K562 (cell line): ENCODE measurements around the gene TUT1. TPM values are rescaled to one million over a fixed set of nuclear protein-coding genes. Genes with fewer than 3 reads are reported as not detected.

Experiments used
- CBFA2T3 ChIP-seq: fragments of 450-650 bp; IDR thresholded peaks from 2 replicates; pipeline ENCODE4 v1.6.1; 2017
- CBX8 ChIP-seq: fragments of 200-600 bp; sonication (generic); IDR thresholded peaks from 2 replicates; pipeline ENCODE4 v1.6.1; 2012; ENCODE audit warnings: borderline replicate concordance, mixed run types, low read depth, mild to moderate bottlenecking, moderate library complexity, mixed read lengths, low read length, control low read depth, inconsistent platforms; ENCODE audit not compliant: poor library complexity, severe bottlenecking; ENCODE audit errors: extremely low read depth
- CHCHD3 ChIP-seq: fragments of 250-450 bp; sonication (Bioruptor Pico); IDR thresholded peaks from 2 replicates; pipeline ENCODE4 v2.1.2; 2022; ENCODE audit warnings: mild to moderate bottlenecking
- EHMT2 ChIP-seq: fragments of 450-650 bp; IDR thresholded peaks from 2 replicates; pipeline ENCODE4 v1.6.1; 2018; ENCODE audit warnings: antibody characterized with exemption
- HDAC8 ChIP-seq: fragments of 450-650 bp; IDR thresholded peaks from 2 replicates; pipeline ENCODE4 v1.6.1; 2016; ENCODE audit warnings: mild to moderate bottlenecking, missing genetic modification characterization, moderate library complexity, missing compliant biosample characterization
- HNRNPLL ChIP-seq: fragments of 200-400 bp; formaldehyde crosslinking; IDR thresholded peaks from 2 replicates; pipeline ENCODE4 v1.6.1; 2017; ENCODE audit warnings: low read length, low read depth, mild to moderate bottlenecking; ENCODE audit not compliant: poor library complexity, severe bottlenecking
- IFI16 ChIP-seq: fragments of 250-450 bp; sonication (Bioruptor Pico); IDR thresholded peaks from 2 replicates; pipeline ENCODE4 v2.1.2; 2022; ENCODE audit warnings: mild to moderate bottlenecking, inconsistent platforms
- KDM1A ChIP-seq, 2 experiments: fragments of 450-650 bp; IDR thresholded peaks; 2 replicates each; pipeline ENCODE4 v1.6.1; 2016; ENCODE audit warnings: mild to moderate bottlenecking in 2 of 2
- MXD1 ChIP-seq: fragments of 250-450 bp; sonication (Bioruptor Pico); IDR thresholded peaks from 2 replicates; pipeline ENCODE4 v1.8.0; 2021; ENCODE audit warnings: borderline replicate concordance, mild to moderate bottlenecking, moderate library complexity; ENCODE audit not compliant: poor library complexity, severe bottlenecking
- NCOA1 ChIP-seq: fragments of 450-650 bp; IDR thresholded peaks from 2 replicates; pipeline ENCODE4 v1.6.1; 2016; ENCODE audit warnings: low read depth
- NCOA2 ChIP-seq, 2 experiments: fragments of 450-650 bp; IDR thresholded peaks; 2 replicates each; pipeline ENCODE4 v1.6.1; 2018; ENCODE audit warnings: mild to moderate bottlenecking in 2 of 2, moderate library complexity in 1 of 2; ENCODE audit not compliant: partially characterized antibody in 2 of 2
- NFIC ChIP-seq: fragments of 450-650 bp; IDR thresholded peaks from 2 replicates; pipeline ENCODE4 v1.6.1; 2017; ENCODE audit warnings: mild to moderate bottlenecking, inconsistent platforms
- PRPF4 ChIP-seq: fragments of 200-400 bp; formaldehyde crosslinking; IDR thresholded peaks from one replicate; pipeline ENCODE4 v1.6.1; 2017; ENCODE audit warnings: low read length, low read depth, mild to moderate bottlenecking; ENCODE audit not compliant: insufficient read depth, poor library complexity, severe bottlenecking
- SP2 ChIP-seq: IDR thresholded peaks from 2 replicates; pipeline ENCODE4 v1.6.1; 2011; ENCODE audit warnings: mild to moderate bottlenecking, low read depth, low read length, moderate library complexity; ENCODE audit not compliant: poor library complexity, severe bottlenecking; ENCODE audit errors: extremely low read depth
- VEZF1 ChIP-seq: fragments of 200-800 bp; sonication (Bioruptor generic); IDR thresholded peaks from 2 replicates; pipeline ENCODE4 v1.6.1; 2017; ENCODE audit warnings: missing genetic modification characterization, missing compliant biosample characterization
- YBX1 ChIP-seq: fragments of 450-650 bp; IDR thresholded peaks from 2 replicates; pipeline ENCODE4 v1.7.1; 2016; ENCODE audit warnings: mild to moderate bottlenecking
- ZNF253 ChIP-seq: fragments of 250-450 bp; sonication (Bioruptor Pico); conservative IDR thresholded peaks from 2 replicates; pipeline ENCODE4 v1.6.1; 2021; ENCODE audit warnings: mild to moderate bottlenecking
- ZNF280A ChIP-seq: fragments of 450-650 bp; IDR thresholded peaks from 2 replicates; pipeline ENCODE4 v1.6.1; 2018; ENCODE audit warnings: mild to moderate bottlenecking, low read depth; ENCODE audit not compliant: partially characterized antibody
- ZNF639 ChIP-seq, 2 experiments: fragments of 200-800 bp in 1 of 2; sonication (Bioruptor generic) in 1 of 2; sonication (generic) in 1 of 2; formaldehyde crosslinking in 1 of 2; IDR thresholded peaks in 1 of 2; conservative IDR thresholded peaks in 1 of 2; 2 replicates each; pipeline versions ENCODE4 v1.5.0 to v1.6.1; 2016 to 2020; ENCODE audit warnings: missing compliant biosample characterization in 1 of 2, missing genetic modification characterization in 1 of 2, missing genetic modification reagents in 1 of 2
- ZNF699 ChIP-seq: fragments of 250-450 bp; sonication (Bioruptor Pico); IDR thresholded peaks from 2 replicates; pipeline ENCODE4 v1.8.0; 2021; ENCODE audit warnings: mild to moderate bottlenecking, moderate library complexity; ENCODE audit not compliant: insufficient replicate concordance
- ZNF766 ChIP-seq: fragments of 200-800 bp; sonication (Bioruptor generic); conservative IDR thresholded peaks from 2 replicates; pipeline ENCODE4 v1.6.1; 2016; ENCODE audit warnings: missing genetic modification characterization, missing compliant biosample characterization
- ZNF785 ChIP-seq: fragments of 250-450 bp; sonication (Bioruptor Pico); IDR thresholded peaks from 2 replicates; pipeline ENCODE4 v1.4.0; 2020; ENCODE audit warnings: mild to moderate bottlenecking
- polyA plus RNA-seq, 8 experiments: library from polyadenylated mRNA; depleted of rRNA in 4 of 8; stranded (reverse) in 5 of 8; unstranded in 3 of 8; fragments of >200 nt; fragmentation: Nextera tagmentation in 2 of 8; fragmentation: Illumina TruSeq in 1 of 8; extraction: Ambion mirVana in 2 of 8; extraction: Trizol in 1 of 8; gene quantifications; 2 replicates each; pipeline versions ENCODE4 v1.2.1 to v1.2.3, GENCODE V29; 2011 to 2014; ENCODE audit warnings: inconsistent platforms in 1 of 8, missing spikeins in 1 of 8
- total RNA-seq, 7 experiments: library from RNA; depleted of rRNA in 6 of 7; stranded (reverse); fragments of >200 nt in 6 of 7; fragmentation: Illumina TruSeq in 2 of 7; extraction: Trizol in 2 of 7; gene quantifications; 2 replicates each; pipeline versions ENCODE4 v1.2.1 to v1.2.3, GENCODE V29; 2011 to 2021; ENCODE audit warnings: low replicate concordance in 1 of 7

TUT1 gene
- total and polyA plus RNA-seq, 9 of the 15 experiments (the other 6 are each of a cell fraction or from before 2014, with no cell fraction given) = 0.66 to 44.3 (median 15.7) TPM

GRCh38 chr11:62573592-62574362 is 17.5 kb downstream of the TUT1 start, which contains the start of gene EEF1G (continued):
- TF ChIP-seq CBX8 (no peak), VEZF1 (peak; percentile 89), NFIC (peak; percentile 34; the same call in 1 of the 2 replicates), IFI16 (CRISPR knock-in tag) (no peak), MXD1 (CRISPR knock-in tag) (peak; percentile 22), KDM1A (IDR thresholded peaks at IDR 0.05) (no peak; a peak in 1 of 4 replicates), ZNF253 (CRISPR knock-in tag) (no peak), PRPF4 (no peak), ZNF785 (CRISPR knock-in tag) (no peak), ZNF766 (CRISPR knock-in tag) (no peak), CBFA2T3 (no peak), ZNF639 (CRISPR knock-in tag; conservative IDR thresholded peaks at IDR 0.05 in 1 of 2, IDR thresholded peaks at IDR 0.05 in 1 of 2) (no peak), ZNF699 (CRISPR knock-in tag) (no peak), HNRNPLL (peak; percentile 94), NCOA2 (IDR thresholded peaks at IDR 0.05; ENCODE audit: partially characterized antibody in 2 of 2) (no peak), NCOA1 (peak; percentile 22; the same call in 1 of the 2 replicates), YBX1 (no peak), HDAC8 (no peak), SP2 (peak; percentile 44), EHMT2 (no peak), ZNF280A (no peak), CHCHD3 (no peak)
